PC-3 (cell line): Measurements from ENCODE around the gene SCCPDH. TPM values are rescaled to one million over a fixed set of nuclear protein-coding genes. Genes with fewer than 3 reads are reported as not detected.

ENCODE experiments used
- ATAC-seq: fragments of 200-7000 bp; cut with Tn5 transposase; 2 replicates; pipeline ENCODE4 v1.9.1; 2020; ENCODE audit warnings: mild to moderate bottlenecking, moderate library complexity
- BruUV-seq: library from RNA; stranded (reverse); fragments of 400-500 nt; replicated peaks from 2 replicates; lab custom pipeline; 2021; lab: Mats Ljungman, UMichigan
- CTCF ChIA-PET: fragments of 300-600 bp; sonication (Branson Sonifier 250); formaldehyde crosslinking; loops from one replicate; lab custom pipeline; 2022; ENCODE audit warnings: antibody characterized with exemption; lab: Charles Lee
- POLR2A ChIA-PET: fragments of 300-600 bp; sonication (Branson Sonifier 250); formaldehyde crosslinking; loops from one replicate; lab custom pipeline; 2022; ENCODE audit warnings: antibody characterized with exemption; ENCODE audit not compliant: unreplicated experiment; lab: Charles Lee
- DNase-seq: peaks from one replicate; pipeline ENCODE4 v3.0.0-alpha.2; 2015
- H2AFZ ChIP-seq: fragments of 300-600 bp; sonication (generic); 2 replicates; pipeline ENCODE4 v1.6.0; 2016; ENCODE audit warnings: antibody characterized with exemption, low read length
- H3F3A ChIP-seq: fragments of 300-600 bp; sonication (generic); one replicate; pipeline ENCODE4 v1.6.0; 2017; ENCODE audit warnings: antibody characterized with exemption, low read length, control low read depth, mild to moderate bottlenecking; ENCODE audit not compliant: unreplicated experiment
- H3K27ac ChIP-seq: fragments of 300-600 bp; sonication (generic); 2 replicates; pipeline ENCODE4 v1.5.1; 2016; ENCODE audit warnings: mild to moderate bottlenecking, low read length
- H3K27me3 ChIP-seq: fragments of 300-600 bp; sonication (generic); 2 replicates; pipeline ENCODE4 v1.6.1; 2016; ENCODE audit warnings: low read length, mixed read lengths
- H3K36me3 ChIP-seq: fragments of 300-600 bp; sonication (generic); 2 replicates; pipeline ENCODE4 v1.6.1; 2016; ENCODE audit warnings: low read depth, mixed run types, low read length, mixed read lengths
- H3K4me1 ChIP-seq: fragments of 300-600 bp; sonication (generic); 2 replicates; pipeline ENCODE4 v1.5.1; 2016; ENCODE audit warnings: low read length; ENCODE audit not compliant: insufficient read depth
- H3K4me2 ChIP-seq: fragments of 300-600 bp; sonication (generic); 2 replicates; pipeline ENCODE4 v1.6.0; 2016; ENCODE audit warnings: low read length
- H3K4me3 ChIP-seq: fragments of 300-600 bp; sonication (generic); 2 replicates; pipeline ENCODE4 v1.5.1; 2016; ENCODE audit warnings: mild to moderate bottlenecking, low read length, mixed read lengths
- H3K79me2 ChIP-seq: fragments of 300-600 bp; sonication (generic); 2 replicates; pipeline ENCODE4 v1.6.1; 2017; ENCODE audit warnings: low read length, mixed read lengths
- H3K9ac ChIP-seq: fragments of 300-600 bp; sonication (generic); 2 replicates; pipeline ENCODE4 v1.6.0; 2016; ENCODE audit warnings: mild to moderate bottlenecking, low read length
- H3K9me2 ChIP-seq: fragments of 300-600 bp; sonication (generic); replicated peaks from 2 replicates; pipeline ENCODE4 v1.6.1; 2016; ENCODE audit warnings: mixed run types, low read length, mixed read lengths
- H3K9me3 ChIP-seq: fragments of 300-600 bp; sonication (generic); 2 replicates; pipeline ENCODE4 v1.6.1; 2016; ENCODE audit warnings: low read length, mixed read lengths
- H4K20me1 ChIP-seq: fragments of 300-600 bp; sonication (generic); 2 replicates; pipeline ENCODE4 v1.6.1; 2016; ENCODE audit warnings: low read length, mixed read lengths
- EZH2 ChIP-seq: fragments of 300-600 bp; sonication (generic); IDR thresholded peaks from one replicate; pipeline ENCODE4 v1.6.1; 2017; ENCODE audit warnings: antibody characterized with exemption, mild to moderate bottlenecking, low read length; ENCODE audit not compliant: unreplicated experiment
- EZH2phosphoT487 ChIP-seq: fragments of 300-600 bp; sonication (generic); IDR thresholded peaks from 2 replicates; pipeline ENCODE4 v1.6.1; 2018; ENCODE audit warnings: mild to moderate bottlenecking, antibody characterized with exemption, low read length, borderline replicate concordance
- intact Hi-C: fragments of 100-400 bp; cut with micrococcal nuclease; formaldehyde crosslinking; loops from 2 replicates; pipeline ENCODE4 v1.9.0; 2023
- total RNA-seq: library from RNA; depleted of rRNA; stranded (reverse); fragments of >200 nt; gene quantifications from 2 replicates; pipeline ENCODE4 v1.2.3, GENCODE V29; 2014
- TF ChIP-seq, protein P1 (sequence below): fragments of 300-600 bp; sonication (generic); conservative IDR thresholded peaks from 2 replicates; pipeline ENCODE4 v1.5.1; 2017; ENCODE audit warnings: antibody characterized with exemption, low read depth, mild to moderate bottlenecking, low read length

The SCCPDH gene
- total RNA-seq, 1 experiment from 2014 or later = 50.8 TPM

DNA sequence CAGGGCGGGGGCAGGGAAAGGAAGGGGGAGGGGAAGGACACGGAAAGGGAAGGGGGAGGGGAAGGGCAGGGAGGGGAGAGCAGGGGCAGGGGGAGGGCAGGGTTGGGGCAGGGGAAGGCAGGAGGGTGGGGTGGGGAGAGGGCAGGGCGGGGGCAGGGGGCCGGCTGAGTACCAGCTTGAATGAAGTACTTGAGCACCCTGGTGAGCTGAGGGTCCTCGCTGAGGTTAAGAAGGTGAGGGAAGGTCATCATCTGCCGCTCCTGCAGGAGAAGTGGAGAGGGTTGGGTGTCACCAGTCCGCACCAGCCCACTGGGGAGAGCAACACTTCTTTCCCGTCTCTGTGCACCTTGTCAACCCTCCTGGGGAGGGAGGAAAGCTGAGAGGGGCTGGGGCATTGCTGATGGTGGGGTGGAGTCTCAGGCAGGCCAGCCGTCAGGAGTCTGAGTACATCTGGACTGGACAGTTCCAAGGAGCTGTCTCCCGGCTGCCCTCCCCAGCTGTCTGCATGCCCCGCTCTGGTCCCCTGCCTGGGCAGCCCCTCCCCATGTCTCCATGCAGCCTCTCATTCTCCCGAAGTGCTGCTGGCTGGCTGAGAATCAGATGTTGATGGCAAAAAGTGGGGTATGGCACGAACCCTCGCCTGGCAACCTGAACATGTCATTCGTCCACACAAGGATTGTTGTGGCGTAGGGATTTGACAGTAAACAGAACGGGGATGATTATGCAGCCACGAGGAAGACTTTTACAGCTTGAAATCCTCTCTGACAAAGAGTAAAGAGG, 70.0 kb downstream of the SCCPDH start:
- Histone ChIP-seq H4K20me1 (no peaks in the 10 kb centered on the region), H3F3A (no peaks in the 10 kb centered on the region), H3K4me3 (no peak overlapping the region), H2AFZ (0 out of 2 replicates have a peak overlapping the region, but pooled peaks have one; percentile 29), H3K36me3 (no peaks in the 10 kb centered on the region), H3K4me1 (peaks cover 10% of the 10 kb centered on the region; the same call in 1 of the 2 replicates), H3K9me2 (no peaks in the 10 kb centered on the region), H3K27me3 (no peaks in the 10 kb centered on the region), H3K9ac (no peak overlapping the region), H3K27ac (no peak overlapping the region), H3K9me3 (no peaks in the 10 kb centered on the region), H3K79me2 (no peaks in the 10 kb centered on the region), H3K4me2 (no peak overlapping the region)
- CTCF ChIA-PET = no interaction called here
- DNase-seq = no peak
- BruUV-seq = no TSS peak
- TF ChIP-seq, protein P1, sequence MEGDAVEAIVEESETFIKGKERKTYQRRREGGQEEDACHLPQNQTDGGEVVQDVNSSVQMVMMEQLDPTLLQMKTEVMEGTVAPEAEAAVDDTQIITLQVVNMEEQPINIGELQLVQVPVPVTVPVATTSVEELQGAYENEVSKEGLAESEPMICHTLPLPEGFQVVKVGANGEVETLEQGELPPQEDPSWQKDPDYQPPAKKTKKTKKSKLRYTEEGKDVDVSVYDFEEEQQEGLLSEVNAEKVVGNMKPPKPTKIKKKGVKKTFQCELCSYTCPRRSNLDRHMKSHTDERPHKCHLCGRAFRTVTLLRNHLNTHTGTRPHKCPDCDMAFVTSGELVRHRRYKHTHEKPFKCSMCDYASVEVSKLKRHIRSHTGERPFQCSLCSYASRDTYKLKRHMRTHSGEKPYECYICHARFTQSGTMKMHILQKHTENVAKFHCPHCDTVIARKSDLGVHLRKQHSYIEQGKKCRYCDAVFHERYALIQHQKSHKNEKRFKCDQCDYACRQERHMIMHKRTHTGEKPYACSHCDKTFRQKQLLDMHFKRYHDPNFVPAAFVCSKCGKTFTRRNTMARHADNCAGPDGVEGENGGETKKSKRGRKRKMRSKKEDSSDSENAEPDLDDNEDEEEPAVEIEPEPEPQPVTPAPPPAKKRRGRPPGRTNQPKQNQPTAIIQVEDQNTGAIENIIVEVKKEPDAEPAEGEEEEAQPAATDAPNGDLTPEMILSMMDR = no peak
- no peak for TF ChIP-seq EZH2
- TF ChIP-seq EZH2phosphoT487 = no peak
- ATAC-seq = no peak
- POLR2A ChIA-PET = no interaction called here
- intact Hi-C loops = no loop called here

DNA sequence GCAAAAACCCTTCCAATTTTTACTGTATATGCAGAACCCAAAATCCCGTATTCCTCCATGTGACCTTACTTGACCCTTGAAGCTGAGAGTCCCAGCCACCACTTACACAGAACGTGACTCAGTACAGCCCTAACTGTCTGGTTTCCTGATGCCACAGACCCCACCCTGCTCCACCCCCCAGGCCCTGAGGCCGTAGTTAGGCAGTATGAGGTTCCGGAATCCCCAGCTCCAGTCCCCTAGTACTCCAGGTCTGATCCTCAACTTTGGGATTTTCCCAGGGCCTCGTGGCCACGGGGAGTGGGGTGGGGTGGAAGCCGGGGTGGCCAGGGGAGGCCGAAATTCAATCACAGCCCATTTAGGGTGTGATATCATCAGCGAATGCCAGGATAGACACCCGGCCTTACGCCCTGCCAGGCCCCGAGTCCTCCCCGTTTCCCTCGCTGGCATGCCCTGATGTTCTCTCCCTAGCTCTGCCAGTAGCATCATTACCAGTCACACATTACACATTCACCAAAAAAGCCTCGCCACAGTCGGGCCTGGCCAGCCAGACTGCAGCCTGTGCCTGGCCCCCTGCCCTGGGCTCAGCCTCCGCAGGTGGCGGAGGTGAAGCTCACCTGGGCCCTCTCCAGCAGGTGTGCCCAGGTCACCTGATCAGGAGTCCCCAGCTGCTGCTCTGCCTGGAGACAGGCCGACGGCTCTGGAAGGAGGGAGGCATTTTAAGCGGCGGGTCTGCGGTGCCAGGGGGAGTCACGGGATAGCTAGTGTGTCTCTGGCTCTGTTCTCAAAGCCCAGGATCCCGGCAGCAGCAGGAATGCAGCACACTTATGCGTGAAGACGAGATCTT, 70.8 kb downstream of the SCCPDH start:
- H3K79me2 ChIP-seq = no peaks in the 10 kb centered on the region
- peaks cover 10% of the 10 kb centered on the region; the same call in 1 of the 2 replicates for H3K4me1 ChIP-seq
- TF ChIP-seq EZH2phosphoT487 (no peak), EZH2 (no peak)
- TF ChIP-seq, protein P1 = no peak
- ChIA-PET CTCF (no interaction called here), POLR2A (no interaction called here)
- no peaks in the 10 kb centered on the region for H3K9me3 ChIP-seq
- no peak overlapping the region for H3K27ac ChIP-seq
- DNase-seq (peak; percentile 39), ATAC-seq (peak; percentile 56)
- 0 out of 2 replicates have a peak overlapping the region, but pooled peaks have one; percentile 29 for H2AFZ ChIP-seq
- no peaks in the 10 kb centered on the region for H4K20me1 ChIP-seq
- intact Hi-C loops = no loop called here
- no TSS peak for BruUV-seq
- no peaks in the 10 kb centered on the region for H3K9me2 ChIP-seq
- H3K4me2 ChIP-seq = no peak overlapping the region
- no peaks in the 10 kb centered on the region for H3K27me3 ChIP-seq
- no peaks in the 10 kb centered on the region for H3F3A ChIP-seq
- H3K9ac ChIP-seq = no peak overlapping the region
- H3K4me3 ChIP-seq = no peak overlapping the region
- no peaks in the 10 kb centered on the region for H3K36me3 ChIP-seq
